ENCODE data around the gene SYNPO2.
"Not testable (repeated sequence)": the region's sequence is repeated elsewhere in the genome, so short reads cannot be mapped to it uniquely, and the experiment has no call there.

The SYNPO2 gene

GRCh38 chr4:118972167-118972566 lies 83.5 kb downstream of the SYNPO2 start:
- DNase-seq (ENCODE audit: insufficient read length, low spot score): no peak
- FAIRE-seq: no peak
- TF ChIP-seq, protein P1, sequence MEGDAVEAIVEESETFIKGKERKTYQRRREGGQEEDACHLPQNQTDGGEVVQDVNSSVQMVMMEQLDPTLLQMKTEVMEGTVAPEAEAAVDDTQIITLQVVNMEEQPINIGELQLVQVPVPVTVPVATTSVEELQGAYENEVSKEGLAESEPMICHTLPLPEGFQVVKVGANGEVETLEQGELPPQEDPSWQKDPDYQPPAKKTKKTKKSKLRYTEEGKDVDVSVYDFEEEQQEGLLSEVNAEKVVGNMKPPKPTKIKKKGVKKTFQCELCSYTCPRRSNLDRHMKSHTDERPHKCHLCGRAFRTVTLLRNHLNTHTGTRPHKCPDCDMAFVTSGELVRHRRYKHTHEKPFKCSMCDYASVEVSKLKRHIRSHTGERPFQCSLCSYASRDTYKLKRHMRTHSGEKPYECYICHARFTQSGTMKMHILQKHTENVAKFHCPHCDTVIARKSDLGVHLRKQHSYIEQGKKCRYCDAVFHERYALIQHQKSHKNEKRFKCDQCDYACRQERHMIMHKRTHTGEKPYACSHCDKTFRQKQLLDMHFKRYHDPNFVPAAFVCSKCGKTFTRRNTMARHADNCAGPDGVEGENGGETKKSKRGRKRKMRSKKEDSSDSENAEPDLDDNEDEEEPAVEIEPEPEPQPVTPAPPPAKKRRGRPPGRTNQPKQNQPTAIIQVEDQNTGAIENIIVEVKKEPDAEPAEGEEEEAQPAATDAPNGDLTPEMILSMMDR (IDR thresholded peaks at IDR 0.05; ENCODE audit: insufficient read depth, missing control alignments): no peak

DNA sequence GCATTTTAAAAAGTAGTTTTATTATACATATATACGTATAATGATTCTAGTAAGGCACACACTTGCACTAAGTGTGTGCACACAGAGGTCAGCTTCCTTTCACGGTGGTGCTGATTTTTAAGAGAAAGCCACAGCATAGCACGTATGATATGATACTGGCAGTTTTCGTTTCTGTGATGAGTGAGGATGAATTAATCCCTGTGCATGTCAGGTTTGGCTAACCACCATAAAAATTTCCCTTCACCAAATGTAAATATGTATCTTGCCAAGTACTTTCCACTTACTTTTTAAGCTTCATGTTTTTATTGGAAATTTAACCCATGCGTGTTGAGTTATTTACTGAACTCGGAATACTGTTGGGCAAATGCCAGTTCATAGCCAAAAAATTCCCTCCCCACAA lies 84.6 kb downstream of the SYNPO2 start:
- TF ChIP-seq, protein P1 (IDR thresholded peaks at IDR 0.05; ENCODE audit: insufficient read depth, missing control alignments): no peak
- FAIRE-seq: no peak

GRCh38 chr4:118974758-118975157 lies 86.1 kb downstream of the SYNPO2 start:
- FAIRE-seq (no peak), DNase-seq (ENCODE audit: insufficient read length, low spot score) (no peak)
- TF ChIP-seq, protein P1 (IDR thresholded peaks at IDR 0.05; ENCODE audit: insufficient read depth, missing control alignments): no peak

More for the DNA sequence above, 84.6 kb downstream of the SYNPO2 start:
- no peak for DNase-seq (ENCODE audit: insufficient read length, low spot score)

DNA sequence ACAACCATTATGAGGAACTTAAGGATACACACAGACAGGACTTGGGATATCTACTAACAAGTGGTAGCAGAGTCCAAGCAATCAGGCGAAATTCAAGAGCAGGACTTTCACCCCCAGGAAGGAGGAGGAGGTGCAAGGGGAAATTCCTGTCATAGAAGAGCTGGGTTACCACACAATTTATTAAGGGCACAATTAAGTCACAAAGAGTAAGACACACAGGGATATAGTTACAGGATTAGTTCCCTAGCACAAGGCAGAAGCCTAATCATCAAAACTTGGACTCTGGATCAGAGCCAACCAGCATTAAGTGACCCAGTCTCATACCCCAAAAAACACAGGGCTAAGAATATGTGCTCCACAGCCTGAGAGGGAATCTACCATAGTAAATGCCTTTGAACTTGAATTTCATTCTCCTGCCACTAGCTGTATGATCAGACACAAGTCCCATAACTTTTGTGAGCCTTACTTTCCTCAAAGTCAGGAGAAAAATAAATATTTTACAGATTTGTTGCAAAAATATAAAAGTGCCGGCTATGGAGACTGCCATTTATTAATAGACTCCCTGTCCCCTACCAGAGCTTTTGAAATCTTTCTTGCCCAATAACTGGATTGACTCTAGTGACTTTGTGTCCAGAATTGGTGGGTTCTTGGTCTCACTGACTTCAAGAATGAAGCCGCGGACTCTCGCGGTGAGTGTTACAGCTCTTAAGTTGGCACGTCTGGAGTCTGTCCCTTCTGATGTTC lies 87.0 kb downstream of the SYNPO2 start:
- no peak for FAIRE-seq
- TF ChIP-seq, protein P1 (IDR thresholded peaks at IDR 0.05; ENCODE audit: insufficient read depth, missing control alignments): no peak

DNA sequence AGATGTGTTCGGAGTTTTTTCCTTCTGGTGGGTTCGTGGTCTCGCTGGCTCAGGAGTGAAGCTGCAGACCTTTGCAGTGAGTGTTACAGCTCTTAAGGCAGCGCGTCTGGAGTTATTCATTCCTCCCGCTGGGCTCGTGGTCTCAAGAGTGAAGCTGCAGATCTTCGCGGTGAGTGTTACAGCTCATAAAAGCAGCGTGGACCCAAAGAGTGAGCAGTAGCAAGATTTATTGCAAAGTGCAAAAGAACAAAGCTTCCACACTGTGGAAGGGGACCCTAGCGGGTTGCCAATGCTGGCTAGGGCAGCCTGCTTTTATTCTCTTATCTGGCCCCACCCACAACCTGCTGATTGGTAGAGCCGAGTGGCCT lies 87.5 kb downstream of the SYNPO2 start:
- not testable (repeated sequence) for DNase-seq (ENCODE audit: insufficient read length, low spot score); FAIRE-seq

More for the DNA sequence above, 87.0 kb downstream of the SYNPO2 start:
- no peak for DNase-seq (ENCODE audit: insufficient read length, low spot score)

DNA sequence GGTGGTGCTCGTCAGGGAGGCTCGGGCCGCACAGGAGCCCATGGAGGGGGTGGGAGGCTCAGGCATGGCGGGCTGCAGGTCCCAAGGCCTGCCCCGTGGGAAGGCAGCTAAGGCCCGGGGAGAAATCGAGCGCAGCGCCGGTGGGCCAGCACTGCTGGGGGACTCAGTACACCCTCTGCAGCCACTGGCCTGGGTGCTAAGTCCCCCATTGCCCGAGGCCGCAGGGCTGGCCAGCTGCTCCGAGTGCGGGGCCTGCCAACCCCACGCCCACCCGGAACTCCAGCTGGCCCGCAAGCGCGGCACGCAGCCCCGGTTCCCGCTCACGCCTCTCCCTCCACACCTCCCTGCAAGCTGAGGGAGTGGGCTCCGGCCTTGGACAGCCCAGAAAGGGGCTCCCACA lies 88.4 kb downstream of the SYNPO2 start:
- not testable (repeated sequence) for DNase-seq (ENCODE audit: insufficient read length, low spot score); FAIRE-seq

DNA sequence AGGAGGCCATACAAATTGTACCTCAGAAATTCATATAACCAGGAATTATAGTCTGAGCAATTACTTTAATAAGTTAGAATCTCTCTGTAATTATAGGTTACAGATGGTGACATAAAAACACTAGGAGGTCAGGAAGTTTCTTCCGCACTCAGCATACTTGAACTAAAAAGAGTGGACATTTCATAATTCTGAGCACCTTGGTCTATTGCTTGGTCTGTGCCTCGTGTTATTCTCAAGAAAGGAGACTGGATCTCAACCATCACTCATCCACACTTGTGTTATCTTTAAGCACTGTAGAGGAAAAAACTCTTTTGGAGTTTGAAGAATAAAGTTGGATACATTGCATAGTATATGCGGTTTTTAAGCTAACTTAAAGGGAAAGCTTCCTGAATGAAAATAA lies 91.1 kb downstream of the SYNPO2 start:
- FAIRE-seq (no peak), DNase-seq (ENCODE audit: insufficient read length, low spot score) (no peak)
- TF ChIP-seq, protein P1 (IDR thresholded peaks at IDR 0.05; ENCODE audit: insufficient read depth, missing control alignments): no peak

DNA sequence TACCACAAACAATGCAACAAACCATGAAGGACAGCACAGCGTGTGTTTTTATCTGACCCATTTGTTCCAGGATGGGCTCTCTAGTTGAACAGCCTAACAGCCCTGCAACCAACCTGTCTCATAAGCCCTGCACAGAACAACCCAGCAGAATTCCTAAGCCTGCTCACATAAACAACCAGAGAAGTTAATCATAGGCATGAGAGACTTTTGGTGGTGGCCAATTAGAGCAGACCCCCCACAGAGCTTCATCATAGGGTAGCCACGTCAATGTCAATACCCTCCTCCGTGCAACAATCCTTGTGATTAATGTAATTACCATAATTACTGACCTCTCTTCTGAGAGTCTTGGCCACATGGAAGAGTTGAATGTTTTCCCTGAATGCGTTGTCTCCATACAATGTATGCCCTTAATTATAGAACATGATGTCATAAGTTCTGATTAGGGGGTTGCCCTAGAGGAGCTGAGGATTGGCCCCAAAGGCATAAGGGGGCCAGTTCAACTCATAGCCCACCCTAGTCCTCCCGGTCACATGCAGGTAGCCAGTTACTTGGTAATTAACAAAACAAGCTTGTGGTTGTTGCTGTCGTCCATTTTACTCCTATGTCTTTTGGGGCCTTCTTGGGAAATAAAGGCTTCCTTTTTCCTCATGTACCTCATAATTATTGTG lies 92.7 kb downstream of the SYNPO2 start:
- DNase-seq (ENCODE audit: insufficient read length, low spot score): no peak
- no peak for FAIRE-seq
- TF ChIP-seq, protein P1 (IDR thresholded peaks at IDR 0.05; ENCODE audit: insufficient read depth, missing control alignments): no peak

All from D721Med (cell line).